ENCODE results near the gene SLC28A3.

The SLC28A3 gene

DNA sequence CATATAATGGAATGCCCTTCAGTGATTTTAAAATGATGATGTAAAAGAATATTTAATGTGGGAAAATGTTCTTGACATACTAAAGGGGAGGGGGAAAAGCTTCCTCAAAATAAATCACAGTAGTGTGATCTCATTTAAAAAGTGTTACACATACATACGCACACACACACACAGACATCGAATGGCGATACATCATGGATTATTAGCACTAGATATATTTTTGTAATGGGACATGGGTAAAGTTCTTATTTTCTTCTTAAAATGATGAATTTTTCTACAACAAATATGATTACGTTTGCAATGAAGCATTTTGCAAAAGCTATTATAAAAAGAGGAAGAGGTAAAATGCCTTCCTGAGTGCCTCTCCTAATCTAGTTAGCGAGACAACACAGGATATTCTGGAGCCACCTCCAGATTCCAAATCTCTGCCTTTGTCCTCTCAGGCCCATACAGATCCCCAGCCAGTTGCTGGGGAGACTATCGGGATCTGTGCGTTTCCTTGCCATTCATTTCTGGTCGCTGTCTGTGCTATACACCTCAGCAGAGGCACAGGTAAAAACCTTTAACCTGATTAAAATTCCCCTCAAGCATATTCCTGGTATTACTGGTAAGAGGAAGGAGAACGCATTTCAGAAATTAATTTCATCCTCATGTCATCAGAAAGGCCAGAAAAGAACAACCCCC, 69.6 kb downstream of the SLC28A3 start:
- TF ChIP-seq POLR2A (IDR thresholded peaks at IDR 0.05; ENCODE audit: low read length) (no peak), GATA1 (IDR thresholded peaks at IDR 0.05; ENCODE audit: low read depth, low read length) (no peak)
- no peak for DNase-seq

GRCh38 chr9:84266087-84266561, 74.4 kb downstream of the SLC28A3 start:
- TF ChIP-seq GATA1 (IDR thresholded peaks at IDR 0.05; ENCODE audit: low read depth, low read length) (no peak), POLR2A (IDR thresholded peaks at IDR 0.05; ENCODE audit: low read length) (no peak)
- DNase-seq, result no peak

DNA sequence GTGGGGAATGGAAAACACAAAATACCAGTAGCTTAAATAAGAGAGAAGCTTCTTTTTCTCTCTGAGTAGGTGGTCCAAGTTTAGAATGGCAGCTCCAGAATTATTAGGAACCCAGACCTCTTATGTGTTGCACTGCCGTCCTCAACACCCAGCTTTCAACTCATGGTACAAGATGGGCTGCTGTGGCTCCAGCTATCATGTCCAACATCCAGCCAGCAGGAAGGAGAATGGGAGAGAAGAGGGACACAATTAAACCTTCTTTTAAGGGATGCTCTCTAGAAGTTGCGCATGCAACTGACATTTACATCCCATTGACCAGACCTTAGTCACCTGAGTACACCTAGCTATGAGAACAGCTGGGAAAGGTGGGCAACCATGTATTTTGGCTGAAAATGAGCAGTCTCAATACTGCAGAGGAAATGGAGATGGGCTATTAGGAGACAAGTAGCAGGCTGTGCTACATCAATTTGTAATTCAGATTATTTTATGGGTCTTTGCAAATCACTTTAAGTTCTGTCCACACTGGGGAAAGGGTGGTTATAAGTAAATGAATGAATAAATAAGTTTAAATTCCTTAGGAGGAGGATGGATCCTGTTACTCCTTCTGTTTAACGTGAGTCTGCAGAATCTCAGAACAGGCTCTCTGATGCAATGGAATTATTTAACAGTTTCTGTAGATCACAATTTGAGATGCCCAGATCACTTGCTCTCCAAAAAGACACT, 76.1 kb downstream of the SLC28A3 start:
- TF ChIP-seq POLR2A (IDR thresholded peaks at IDR 0.05; ENCODE audit: low read length) (no peak), GATA1 (IDR thresholded peaks at IDR 0.05; ENCODE audit: low read depth, low read length) (no peak)
- DNase-seq, result no peak

- DNase-seq, result peak; percentile 55 to 75
- TF ChIP-seq GATA1 (IDR thresholded peaks at IDR 0.05; ENCODE audit: low read depth, low read length), result no peak
- no peak for TF ChIP-seq POLR2A (IDR thresholded peaks at IDR 0.05; ENCODE audit: low read length)
Measured at GRCh38 chr9:84261070-84261746, 79.3 kb downstream of the SLC28A3 start.

DNA sequence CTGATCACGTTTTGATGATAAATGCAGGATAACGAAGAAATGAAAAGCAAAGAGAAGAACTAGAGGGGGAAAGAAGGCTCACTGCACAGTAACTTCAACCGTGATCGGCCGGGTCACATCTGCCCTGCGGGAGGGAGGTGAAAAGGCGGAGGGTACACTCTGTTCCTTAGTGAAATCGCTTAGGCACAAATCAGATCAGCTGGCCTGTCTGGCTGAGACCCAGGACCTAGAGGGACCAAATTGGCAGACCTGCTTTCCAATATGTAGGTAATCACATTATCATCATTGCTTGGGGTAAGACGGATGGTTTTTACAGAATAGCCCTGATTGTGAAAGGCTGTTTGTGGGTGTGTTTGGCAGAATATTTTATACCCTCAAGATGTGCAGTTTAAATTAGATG, 82.2 kb downstream of the SLC28A3 start:
- no peak for DNase-seq
- TF ChIP-seq GATA1 (IDR thresholded peaks at IDR 0.05; ENCODE audit: low read depth, low read length), result no peak
- TF ChIP-seq POLR2A (IDR thresholded peaks at IDR 0.05; ENCODE audit: low read length), result no peak

GRCh38 chr9:84255696-84256095, 84.9 kb downstream of the SLC28A3 start:
- DNase-seq, result no peak
- TF ChIP-seq POLR2A (IDR thresholded peaks at IDR 0.05; ENCODE audit: low read length), result no peak
- no peak for TF ChIP-seq GATA1 (IDR thresholded peaks at IDR 0.05; ENCODE audit: low read depth, low read length)

GRCh38 chr9:84254972-84255371, 85.6 kb downstream of the SLC28A3 start:
- DNase-seq, result no peak
- no peak for TF ChIP-seq GATA1 (IDR thresholded peaks at IDR 0.05; ENCODE audit: low read depth, low read length)
- no peak for TF ChIP-seq POLR2A (IDR thresholded peaks at IDR 0.05; ENCODE audit: low read length)

DNA sequence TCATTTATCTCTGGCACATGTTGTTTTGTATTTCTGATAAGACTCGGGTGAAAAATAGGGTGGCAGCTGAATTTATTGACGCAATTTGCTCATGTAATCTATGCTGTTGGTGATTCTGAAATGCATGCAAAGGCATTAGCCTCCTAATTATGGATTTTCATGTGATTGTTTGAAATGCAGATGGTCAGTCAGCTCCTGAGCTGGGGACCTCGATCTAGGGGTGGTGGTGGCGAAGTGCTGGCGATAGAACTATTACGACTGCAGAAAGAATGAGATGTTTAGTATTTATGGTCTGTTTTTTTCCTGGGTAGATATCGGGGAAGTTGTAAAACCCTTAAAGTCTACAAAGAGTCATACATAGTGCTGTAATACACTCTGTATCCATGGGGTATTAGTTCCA, 88.6 kb downstream of the SLC28A3 start:
- no peak for DNase-seq

GRCh38 chr9:84241817-84242373, 98.7 kb downstream of the SLC28A3 start:
- no peak for TF ChIP-seq POLR2A (IDR thresholded peaks at IDR 0.05; ENCODE audit: low read length)
- TF ChIP-seq GATA1 (IDR thresholded peaks at IDR 0.05; ENCODE audit: low read depth, low read length), result no peak

More for the DNA sequence above, 88.6 kb downstream of the SLC28A3 start:
- TF ChIP-seq GATA1 (IDR thresholded peaks at IDR 0.05; ENCODE audit: low read depth, low read length) (no peak), POLR2A (IDR thresholded peaks at IDR 0.05; ENCODE audit: low read length) (no peak)

DNA sequence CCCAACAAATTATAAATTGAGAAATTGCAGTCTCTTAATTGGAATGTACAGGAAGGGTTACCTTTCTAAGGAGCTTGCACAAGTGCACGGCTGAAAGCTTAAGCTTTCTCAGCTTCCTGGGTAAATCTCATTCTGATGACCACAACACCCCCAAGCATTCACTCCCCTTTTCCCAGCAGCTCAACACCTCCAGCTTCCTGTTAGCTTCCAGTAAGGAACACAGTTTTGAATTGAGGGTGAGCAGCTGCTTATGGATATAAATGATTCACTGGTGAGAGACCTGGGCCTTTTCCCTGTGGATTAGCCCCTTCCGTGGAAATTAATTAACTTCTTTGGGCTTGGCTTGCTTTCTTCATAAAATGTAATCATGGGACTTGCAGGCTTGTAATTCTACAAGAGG, 101.2 kb downstream of the SLC28A3 start:
- DNase-seq, result no peak
- TF ChIP-seq POLR2A (IDR thresholded peaks at IDR 0.05; ENCODE audit: low read length) (no peak), GATA1 (IDR thresholded peaks at IDR 0.05; ENCODE audit: low read depth, low read length) (no peak)

More at GRCh38 chr9:84241817-84242373, 98.7 kb downstream of the SLC28A3 start:
- no peak for DNase-seq

GRCh38 chr9:84238652-84239051, 101.9 kb downstream of the SLC28A3 start:
- no peak for TF ChIP-seq GATA1 (IDR thresholded peaks at IDR 0.05; ENCODE audit: low read depth, low read length)
- TF ChIP-seq POLR2A (IDR thresholded peaks at IDR 0.05; ENCODE audit: low read length), result no peak
- peak in 1 of 2 experiments; percentile 21 for DNase-seq

GRCh38 chr9:84235511-84235910, 105.0 kb downstream of the SLC28A3 start:
- TF ChIP-seq POLR2A (IDR thresholded peaks at IDR 0.05; ENCODE audit: low read length), result no peak
- no peak for TF ChIP-seq GATA1 (IDR thresholded peaks at IDR 0.05; ENCODE audit: low read depth, low read length)
- DNase-seq, result no peak

DNA sequence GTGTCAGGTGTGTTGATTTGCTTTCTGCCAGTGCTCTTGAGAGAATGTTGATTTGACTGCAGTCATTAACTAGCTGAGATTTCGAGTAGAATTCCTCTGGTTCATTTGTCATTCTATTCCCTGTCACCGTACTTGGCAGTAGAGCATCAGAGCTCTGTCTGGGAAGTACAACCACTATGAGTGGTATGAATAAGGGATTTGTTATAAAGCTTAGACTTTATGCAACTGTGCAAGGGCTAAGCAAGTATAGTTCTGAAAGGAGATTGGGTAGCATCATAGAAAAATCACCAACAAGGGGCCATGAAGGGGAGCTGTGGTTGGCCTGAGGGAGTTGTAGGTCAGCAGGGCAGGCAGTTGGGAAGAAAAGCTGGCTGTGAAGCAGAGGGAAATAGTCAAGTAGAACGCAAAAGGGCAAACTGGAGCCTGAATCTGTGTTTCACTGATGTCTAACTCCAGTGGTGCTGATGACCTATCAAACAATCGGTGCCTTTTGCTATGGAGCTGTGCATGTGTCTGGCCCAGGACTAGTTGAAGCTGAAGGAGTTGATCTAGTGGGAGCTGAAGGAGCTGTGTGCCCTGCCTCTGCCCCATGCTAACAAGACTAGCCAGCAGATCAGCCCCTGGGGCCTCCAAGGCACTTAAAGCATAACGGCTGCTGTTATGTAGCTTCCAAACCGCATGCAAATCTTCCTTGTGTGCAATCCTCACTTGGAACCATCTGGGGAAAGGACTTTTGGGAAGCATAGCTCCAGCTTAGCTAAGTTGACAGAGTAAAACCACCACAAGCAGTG, 110.0 kb downstream of the SLC28A3 start:
- TF ChIP-seq POLR2A (IDR thresholded peaks at IDR 0.05; ENCODE audit: low read length), result no peak
- TF ChIP-seq GATA1 (IDR thresholded peaks at IDR 0.05; ENCODE audit: low read depth, low read length), result no peak
- DNase-seq, result no peak
